Esophagus muscularis mucosa (tissue), 4 donors: ENCODE measurements around the gene THRB.

Source experiments
- EP300 ChIP-seq: sonication (generic); formaldehyde crosslinking; IDR thresholded peaks from one replicate; pipeline ENCODE4 v1.6.1; 2017; ENCODE audit warnings: antibody characterized with exemption
- POLR2A ChIP-seq: fragments of 450-650 bp; IDR thresholded peaks from one replicate; pipeline ENCODE4 v1.6.1; 2017; ENCODE audit warnings: antibody characterized with exemption, moderate library complexity, mild to moderate bottlenecking, low read depth
- POLR2AphosphoS5 ChIP-seq, 2 donors: sonication (generic); formaldehyde crosslinking; IDR thresholded peaks; one replicate each; pipeline ENCODE4 v1.6.1; 2017; ENCODE audit warnings: antibody characterized with exemption in 2 of 2
- TF ChIP-seq, protein P1 (sequence below), 3 experiments: fragments of 200-600 bp in 2 of 3; fragments of 450-650 bp in 1 of 3; sonication (generic) in 2 of 3; IDR thresholded peaks; one replicate each; pipeline ENCODE4 v1.5.1; 2017 to 2019; ENCODE audit warnings: antibody characterized with exemption in 3 of 3, mild to moderate bottlenecking in 2 of 3, moderate library complexity in 1 of 3

DNA sequence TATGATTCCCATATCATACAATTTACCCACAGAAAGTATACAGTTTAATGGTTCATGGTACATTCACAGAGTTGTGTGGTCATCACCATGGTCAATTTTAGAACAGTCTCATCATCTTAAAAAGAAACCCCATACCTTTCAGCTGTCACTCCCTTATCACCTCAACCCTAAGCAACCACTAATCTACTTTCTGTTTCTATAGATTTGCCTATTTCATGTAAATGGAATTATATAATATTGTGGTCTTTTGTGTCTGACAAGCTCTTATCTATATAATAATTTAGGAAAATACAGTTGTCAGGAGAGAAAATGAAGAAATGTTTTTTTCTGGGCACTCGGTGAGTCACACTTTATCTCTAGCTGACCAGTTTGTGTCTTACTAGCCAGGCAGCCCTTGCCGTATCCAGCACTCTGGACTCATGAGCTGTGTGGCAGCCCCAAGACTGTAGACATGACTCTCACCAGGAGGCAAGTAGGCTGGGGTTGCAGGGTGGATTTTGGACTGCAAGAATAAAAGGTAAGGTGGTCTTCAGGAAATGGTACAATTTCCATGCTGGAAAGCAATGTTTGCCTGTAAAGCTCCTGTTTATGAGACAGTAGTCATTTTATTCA, 234.6 kb downstream of the THRB start:
- TF ChIP-seq, protein P1, sequence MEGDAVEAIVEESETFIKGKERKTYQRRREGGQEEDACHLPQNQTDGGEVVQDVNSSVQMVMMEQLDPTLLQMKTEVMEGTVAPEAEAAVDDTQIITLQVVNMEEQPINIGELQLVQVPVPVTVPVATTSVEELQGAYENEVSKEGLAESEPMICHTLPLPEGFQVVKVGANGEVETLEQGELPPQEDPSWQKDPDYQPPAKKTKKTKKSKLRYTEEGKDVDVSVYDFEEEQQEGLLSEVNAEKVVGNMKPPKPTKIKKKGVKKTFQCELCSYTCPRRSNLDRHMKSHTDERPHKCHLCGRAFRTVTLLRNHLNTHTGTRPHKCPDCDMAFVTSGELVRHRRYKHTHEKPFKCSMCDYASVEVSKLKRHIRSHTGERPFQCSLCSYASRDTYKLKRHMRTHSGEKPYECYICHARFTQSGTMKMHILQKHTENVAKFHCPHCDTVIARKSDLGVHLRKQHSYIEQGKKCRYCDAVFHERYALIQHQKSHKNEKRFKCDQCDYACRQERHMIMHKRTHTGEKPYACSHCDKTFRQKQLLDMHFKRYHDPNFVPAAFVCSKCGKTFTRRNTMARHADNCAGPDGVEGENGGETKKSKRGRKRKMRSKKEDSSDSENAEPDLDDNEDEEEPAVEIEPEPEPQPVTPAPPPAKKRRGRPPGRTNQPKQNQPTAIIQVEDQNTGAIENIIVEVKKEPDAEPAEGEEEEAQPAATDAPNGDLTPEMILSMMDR (IDR thresholded peaks at IDR 0.05) = no peak
- TF ChIP-seq POLR2A = no peak
- no peak for TF ChIP-seq POLR2AphosphoS5 (IDR thresholded peaks at IDR 0.05)
- no peak for TF ChIP-seq EP300
